ENCODE data around the gene ELK3.

The ELK3 gene

GRCh38 chr12:96164951-96165811 lies 29.0 kb upstream of the ELK3 start:
- H3K4me1 ChIP-seq = peaks cover 5 to 15% (median 9%) of the 10 kb centered on the region in 10 experiments
- no peak for TF ChIP-seq Cebpa-rat (IDR thresholded peaks at IDR 0.05)
- no peak overlapping the region for H3K4me3 ChIP-seq
- H3K27ac ChIP-seq = no peak overlapping the region
- no peak overlapping the region for H3K4me2 ChIP-seq
- H3K9ac ChIP-seq = no peak overlapping the region
- no peaks in the 10 kb centered on the region for H3K27me3 ChIP-seq
- H3K9me3 ChIP-seq (replicated peaks in 1 of 11) = peaks cover 0 to 12% (median 0%) of the 10 kb centered on the region in 11 experiments; a peak in 3 of 22 replicates
- H4K20me1 ChIP-seq = no peaks in the 10 kb centered on the region
- H3K36me3 ChIP-seq = no peaks in the 10 kb centered on the region

- no peaks in the 10 kb centered on the region for H4K20me1 ChIP-seq
- no peak overlapping the region for H3K9ac ChIP-seq
- no peak overlapping the region for H3K27ac ChIP-seq
- H3K27me3 ChIP-seq = no peaks in the 10 kb centered on the region
- peaks cover 13 to 25% (median 20%) of the 10 kb centered on the region in 10 experiments for H3K4me1 ChIP-seq
- H3K4me2 ChIP-seq = no peak overlapping the region
- H3K4me3 ChIP-seq = no peak overlapping the region
- no peak for TF ChIP-seq Cebpa-rat (IDR thresholded peaks at IDR 0.05)
- H3K36me3 ChIP-seq = no peaks in the 10 kb centered on the region
- H3K9me3 ChIP-seq (replicated peaks in 1 of 11) = peaks cover 0 to 11% (median 0%) of the 10 kb centered on the region in 11 experiments; a peak in 3 of 22 replicates
Measured at GRCh38 chr12:96166765-96167164, 27.4 kb upstream of the ELK3 start.

GRCh38 chr12:96167492-96167891 lies 26.7 kb upstream of the ELK3 start:
- Histone ChIP-seq H3K9me3 (replicated peaks in 1 of 11) (peaks cover 0 to 3% (median 0%) of the 10 kb centered on the region in 11 experiments; a peak in 1 of 22 replicates), H3K27me3 (no peaks in the 10 kb centered on the region), H4K20me1 (no peaks in the 10 kb centered on the region), H3K9ac (no peak overlapping the region), H3K27ac (no peak overlapping the region), H3K4me3 (no peak overlapping the region), H3K4me1 (peaks cover 13 to 25% (median 20%) of the 10 kb centered on the region in 10 experiments), H3K4me2 (no peak overlapping the region), H3K36me3 (no peaks in the 10 kb centered on the region)
- no peak for TF ChIP-seq Cebpa-rat (IDR thresholded peaks at IDR 0.05)

GRCh38 chr12:96170328-96170727 lies 23.8 kb upstream of the ELK3 start:
- H3K36me3 ChIP-seq = no peaks in the 10 kb centered on the region
- H3K9me3 ChIP-seq (replicated peaks in 1 of 11) = peaks cover under 1 to 12% (median 3%) of the 10 kb centered on the region in 11 experiments; a peak in 11 of 22 replicates
- peak overlapping the region in 9 of 11 experiments; percentile 8 to 58 (median 29); a peak in 13 of 22 replicates for H3K27ac ChIP-seq
- peak overlapping the region; percentile 35 to 72 (median 61) for H3K4me2 ChIP-seq
- H3K4me3 ChIP-seq = no peak overlapping the region
- no peaks in the 10 kb centered on the region for H3K27me3 ChIP-seq
- TF ChIP-seq Cebpa-rat (IDR thresholded peaks at IDR 0.05) = no peak
- peak overlapping the region in 7 of 11 experiments; percentile 7 to 53 (median 44); a peak in 10 of 22 replicates for H3K9ac ChIP-seq
- peaks cover 13 to 25% (median 20%) of the 10 kb centered on the region in 10 experiments for H3K4me1 ChIP-seq
- no peaks in the 10 kb centered on the region for H4K20me1 ChIP-seq

- H3K4me1 ChIP-seq = peaks cover 13 to 24% (median 21%) of the 10 kb centered on the region in 10 experiments
- peaks cover 5 to 17% (median 8%) of the 10 kb centered on the region in 11 experiments; a peak in 21 of 22 replicates for H3K9me3 ChIP-seq (replicated peaks in 1 of 11)
- no peak overlapping the region for H3K4me3 ChIP-seq
- H3K27me3 ChIP-seq = no peaks in the 10 kb centered on the region
- peak overlapping the region in 6 of 11 experiments; percentile 16 to 53 (median 46); a peak in 8 of 22 replicates for H3K9ac ChIP-seq
- H4K20me1 ChIP-seq = no peaks in the 10 kb centered on the region
- peaks cover 0 to under 1% (median 0%) of the 10 kb centered on the region in 11 experiments; a peak in 1 of 22 replicates for H3K36me3 ChIP-seq
- peak overlapping the region; percentile 35 to 72 (median 61) for H3K4me2 ChIP-seq
- peak overlapping the region in 9 of 11 experiments; percentile 8 to 58 (median 29); a peak in 12 of 22 replicates for H3K27ac ChIP-seq
- no peak for TF ChIP-seq Cebpa-rat (IDR thresholded peaks at IDR 0.05)
Measured at GRCh38 chr12:96170762-96171161, 23.4 kb upstream of the ELK3 start.

GRCh38 chr12:96171905-96172304 lies 22.3 kb upstream of the ELK3 start:
- H3K4me1 ChIP-seq = peaks cover 16 to 35% (median 22%) of the 10 kb centered on the region in 10 experiments
- no peak overlapping the region for H3K9ac ChIP-seq
- H3K36me3 ChIP-seq = peaks cover 0 to 4% (median 0%) of the 10 kb centered on the region in 11 experiments; a peak in 1 of 22 replicates
- no peak overlapping the region for H3K4me3 ChIP-seq
- H3K27me3 ChIP-seq = no peaks in the 10 kb centered on the region
- no peak for TF ChIP-seq Cebpa-rat (IDR thresholded peaks at IDR 0.05)
- peaks cover 17 to 27% (median 18%) of the 10 kb centered on the region in 11 experiments for H3K9me3 ChIP-seq (replicated peaks in 1 of 11)
- no peak overlapping the region for H3K27ac ChIP-seq
- H4K20me1 ChIP-seq = no peaks in the 10 kb centered on the region
- H3K4me2 ChIP-seq = no peak overlapping the region

GRCh38 chr12:96172981-96173380 lies 21.2 kb upstream of the ELK3 start:
- no peaks in the 10 kb centered on the region for H3K27me3 ChIP-seq

GRCh38 chr12:96176575-96176974 lies 17.6 kb upstream of the ELK3 start:
- Histone ChIP-seq H3K27ac (peak overlapping the region in 5 of 11 experiments; percentile 14 to 75 (median 56); a peak in 9 of 22 replicates), H3K9ac (peak overlapping the region in 2 of 11 experiments; percentile 7 to 48; a peak in 2 of 22 replicates), H3K36me3 (peaks cover 0 to 4% (median 0%) of the 10 kb centered on the region in 11 experiments; a peak in 1 of 22 replicates), H3K4me1 (peaks cover 0 to 36% (median 16%) of the 10 kb centered on the region in 10 experiments; a peak in 12 of 20 replicates), H3K27me3 (no peaks in the 10 kb centered on the region), H3K4me2 (peak overlapping the region in 7 of 11 experiments; percentile 9 to 83 (median 53); a peak in 9 of 22 replicates), H3K4me3 (0 out of 20 replicates have a peak overlapping the region, but pooled peaks of 1 of the 10 experiments have one; percentile 3), H4K20me1 (no peaks in the 10 kb centered on the region), H3K9me3 (replicated peaks in 1 of 11) (peaks cover 30 to 65% (median 44%) of the 10 kb centered on the region in 11 experiments)
- TF ChIP-seq Cebpa-rat (IDR thresholded peaks at IDR 0.05) = no peak

More at GRCh38 chr12:96172981-96173380, 21.2 kb upstream of the ELK3 start:
- Histone ChIP-seq H4K20me1 (no peaks in the 10 kb centered on the region), H3K4me3 (no peak overlapping the region), H3K4me1 (peaks cover 20 to 46% (median 28%) of the 10 kb centered on the region in 10 experiments), H3K4me2 (no peak overlapping the region), H3K36me3 (peaks cover 0 to 4% (median 0%) of the 10 kb centered on the region in 11 experiments; a peak in 1 of 22 replicates), H3K27ac (no peak overlapping the region), H3K9ac (no peak overlapping the region), H3K9me3 (replicated peaks in 1 of 11) (peaks cover 17 to 35% (median 21%) of the 10 kb centered on the region in 11 experiments)
- no peak for TF ChIP-seq Cebpa-rat (IDR thresholded peaks at IDR 0.05)

Data from BLaER1 treated with 17β-estradiol and CSF1 and Interleukin-3, amounts not matched to agents 10 nM and 100 nM (cell line).